Measurements from ENCODE around the gene CPED1.

- TF ChIP-seq CTCF (IDR thresholded peaks at IDR 0.05) (no peak), POLR2AphosphoS5 (IDR thresholded peaks at IDR 0.05; ENCODE audit: low read depth, low read length) (no peak)
- TF ChIP-seq, protein P1, sequence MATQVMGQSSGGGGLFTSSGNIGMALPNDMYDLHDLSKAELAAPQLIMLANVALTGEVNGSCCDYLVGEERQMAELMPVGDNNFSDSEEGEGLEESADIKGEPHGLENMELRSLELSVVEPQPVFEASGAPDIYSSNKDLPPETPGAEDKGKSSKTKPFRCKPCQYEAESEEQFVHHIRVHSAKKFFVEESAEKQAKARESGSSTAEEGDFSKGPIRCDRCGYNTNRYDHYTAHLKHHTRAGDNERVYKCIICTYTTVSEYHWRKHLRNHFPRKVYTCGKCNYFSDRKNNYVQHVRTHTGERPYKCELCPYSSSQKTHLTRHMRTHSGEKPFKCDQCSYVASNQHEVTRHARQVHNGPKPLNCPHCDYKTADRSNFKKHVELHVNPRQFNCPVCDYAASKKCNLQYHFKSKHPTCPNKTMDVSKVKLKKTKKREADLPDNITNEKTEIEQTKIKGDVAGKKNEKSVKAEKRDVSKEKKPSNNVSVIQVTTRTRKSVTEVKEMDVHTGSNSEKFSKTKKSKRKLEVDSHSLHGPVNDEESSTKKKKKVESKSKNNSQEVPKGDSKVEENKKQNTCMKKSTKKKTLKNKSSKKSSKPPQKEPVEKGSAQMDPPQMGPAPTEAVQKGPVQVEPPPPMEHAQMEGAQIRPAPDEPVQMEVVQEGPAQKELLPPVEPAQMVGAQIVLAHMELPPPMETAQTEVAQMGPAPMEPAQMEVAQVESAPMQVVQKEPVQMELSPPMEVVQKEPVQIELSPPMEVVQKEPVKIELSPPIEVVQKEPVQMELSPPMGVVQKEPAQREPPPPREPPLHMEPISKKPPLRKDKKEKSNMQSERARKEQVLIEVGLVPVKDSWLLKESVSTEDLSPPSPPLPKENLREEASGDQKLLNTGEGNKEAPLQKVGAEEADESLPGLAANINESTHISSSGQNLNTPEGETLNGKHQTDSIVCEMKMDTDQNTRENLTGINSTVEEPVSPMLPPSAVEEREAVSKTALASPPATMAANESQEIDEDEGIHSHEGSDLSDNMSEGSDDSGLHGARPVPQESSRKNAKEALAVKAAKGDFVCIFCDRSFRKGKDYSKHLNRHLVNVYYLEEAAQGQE (IDR thresholded peaks at IDR 0.05; ENCODE audit: insufficient read depth in 1 of 2, low read depth in 2 of 2, low read length in 1 of 2) = no peak
These were observed 90.3 kb downstream of the CPED1 start for GRCh38 chr7:121078701-121079227.
